Rectal smooth muscle tissue (tissue), 1 donor: Measurements from ENCODE around the gene BLID.

Experiments
- H3K27ac ChIP-seq: one replicate; pipeline ENCODE4 v1.7.0; 2013; ENCODE audit warnings: low read depth, low read length, inconsistent platforms
- H3K27me3 ChIP-seq: one replicate; pipeline ENCODE4 v1.7.0; 2013; ENCODE audit warnings: low read length; ENCODE audit not compliant: control insufficient read depth, insufficient read depth
- H3K36me3 ChIP-seq: one replicate; pipeline ENCODE4 v1.7.0; 2013; ENCODE audit warnings: low read length; ENCODE audit not compliant: control insufficient read depth, insufficient read depth
- H3K4me1 ChIP-seq: one replicate; pipeline ENCODE4 v1.7.0; 2013; ENCODE audit warnings: low read length; ENCODE audit not compliant: control insufficient read depth, insufficient read depth
- H3K4me3 ChIP-seq: one replicate; pipeline ENCODE4 v1.7.0; 2013; ENCODE audit warnings: low read length
- H3K9ac ChIP-seq: one replicate; pipeline ENCODE4 v1.7.0; 2013; ENCODE audit warnings: low read length

BLID gene

DNA sequence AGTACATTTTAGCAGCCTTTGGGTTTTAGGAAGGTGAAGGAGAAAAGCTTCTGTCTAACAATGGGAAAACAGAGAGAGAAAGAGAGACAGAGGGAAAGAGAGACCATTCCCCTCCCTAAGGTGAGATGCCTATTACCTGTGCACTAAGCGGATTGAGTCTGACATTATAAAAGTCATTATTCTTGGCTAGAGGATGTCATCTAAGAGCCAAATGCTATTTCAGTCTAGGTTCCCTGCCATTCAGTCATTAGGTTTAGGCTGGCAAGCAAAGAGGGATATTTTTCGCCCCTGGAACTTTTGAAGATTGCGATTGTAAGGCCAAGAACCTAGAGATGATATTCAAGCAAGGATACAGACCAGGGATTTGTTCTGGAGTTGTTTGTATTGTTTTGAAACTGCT is 7.2 kb downstream of the BLID start:
- Histone ChIP-seq H3K9ac (no peak overlapping the region), H3K27me3 (no peaks in the 10 kb centered on the region), H3K4me1 (no peaks in the 10 kb centered on the region), H3K27ac (no peak overlapping the region), H3K36me3 (no peaks in the 10 kb centered on the region), H3K4me3 (no peak overlapping the region)

DNA sequence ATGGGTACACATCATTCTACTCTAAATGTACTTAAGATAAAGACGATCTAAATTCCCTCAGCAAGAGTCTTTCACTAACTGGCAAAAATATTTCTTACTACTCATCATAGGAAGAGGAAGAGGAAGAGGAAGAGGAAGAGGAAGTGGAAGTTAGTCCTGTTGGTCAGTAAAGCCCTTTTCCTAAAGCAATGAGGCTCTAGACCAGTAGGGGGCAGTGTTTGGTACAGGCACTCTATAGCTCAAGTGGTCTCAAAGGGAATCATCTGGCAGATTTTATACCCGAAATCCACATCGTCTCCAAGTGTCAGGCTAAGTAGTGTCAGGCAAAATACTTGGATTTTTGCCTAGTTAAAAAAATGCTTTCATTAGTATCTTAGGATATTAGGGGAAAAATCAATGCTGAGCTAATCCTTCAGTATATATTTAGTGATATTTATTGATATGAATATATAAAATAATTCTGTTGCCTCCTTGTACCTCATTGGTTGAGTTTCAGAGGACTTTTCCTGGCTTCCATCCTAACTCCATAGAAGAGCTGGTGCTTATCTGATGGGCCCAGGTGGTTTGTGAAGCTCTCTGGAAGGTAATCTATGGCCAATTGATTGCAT is 7.7 kb downstream of the BLID start:
- no peak overlapping the region for H3K4me3 ChIP-seq
- H3K27me3 ChIP-seq: no peaks in the 10 kb centered on the region
- no peak overlapping the region for H3K9ac ChIP-seq
- H3K36me3 ChIP-seq: no peaks in the 10 kb centered on the region
- H3K27ac ChIP-seq: no peak overlapping the region
- no peaks in the 10 kb centered on the region for H3K4me1 ChIP-seq

DNA sequence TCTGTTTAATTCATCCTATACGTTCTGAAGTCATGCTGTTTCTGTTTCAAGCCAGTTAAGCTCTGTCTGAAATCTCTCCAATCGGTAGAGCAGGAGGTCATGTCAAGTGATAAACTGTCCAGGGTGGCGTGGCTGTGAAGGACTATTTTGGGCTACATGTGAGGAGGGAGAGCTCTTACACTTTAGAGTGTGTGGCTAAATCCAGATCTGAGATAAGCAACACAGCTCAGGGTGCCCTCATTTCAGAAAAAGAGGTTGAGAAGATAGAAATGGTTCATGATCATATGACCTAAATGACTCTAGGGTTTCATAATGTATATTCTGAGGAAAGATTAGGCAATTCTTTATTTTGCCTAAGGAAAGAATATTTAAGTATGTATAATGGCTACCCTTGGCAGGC is 8.4 kb downstream of the BLID start:
- Histone ChIP-seq H3K9ac (no peak overlapping the region), H3K27me3 (no peaks in the 10 kb centered on the region), H3K4me1 (no peaks in the 10 kb centered on the region), H3K27ac (no peak overlapping the region), H3K4me3 (no peak overlapping the region), H3K36me3 (no peaks in the 10 kb centered on the region)

DNA sequence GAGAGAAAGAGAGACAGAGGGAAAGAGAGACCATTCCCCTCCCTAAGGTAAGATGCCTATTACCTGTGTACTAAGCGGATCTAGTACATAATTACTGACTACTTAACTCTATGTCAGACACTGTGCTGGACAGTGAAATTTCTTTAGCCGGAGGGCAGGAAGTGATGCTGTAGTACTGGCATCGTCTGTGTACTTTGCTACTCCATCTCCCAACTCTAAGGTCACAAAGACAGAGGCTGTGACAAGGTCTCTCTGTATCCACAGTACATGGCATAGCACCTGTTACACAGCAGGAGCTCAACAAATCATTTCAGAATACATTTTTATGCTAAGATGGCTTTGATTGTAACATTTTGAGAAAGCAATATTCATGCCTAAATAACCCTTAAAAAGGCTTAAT is 9.0 kb downstream of the BLID start:
- Histone ChIP-seq H3K27ac (no peak overlapping the region), H3K4me1 (peaks cover 4% of the 10 kb centered on the region), H3K36me3 (no peaks in the 10 kb centered on the region), H3K4me3 (no peak overlapping the region), H3K27me3 (no peaks in the 10 kb centered on the region), H3K9ac (no peak overlapping the region)

DNA sequence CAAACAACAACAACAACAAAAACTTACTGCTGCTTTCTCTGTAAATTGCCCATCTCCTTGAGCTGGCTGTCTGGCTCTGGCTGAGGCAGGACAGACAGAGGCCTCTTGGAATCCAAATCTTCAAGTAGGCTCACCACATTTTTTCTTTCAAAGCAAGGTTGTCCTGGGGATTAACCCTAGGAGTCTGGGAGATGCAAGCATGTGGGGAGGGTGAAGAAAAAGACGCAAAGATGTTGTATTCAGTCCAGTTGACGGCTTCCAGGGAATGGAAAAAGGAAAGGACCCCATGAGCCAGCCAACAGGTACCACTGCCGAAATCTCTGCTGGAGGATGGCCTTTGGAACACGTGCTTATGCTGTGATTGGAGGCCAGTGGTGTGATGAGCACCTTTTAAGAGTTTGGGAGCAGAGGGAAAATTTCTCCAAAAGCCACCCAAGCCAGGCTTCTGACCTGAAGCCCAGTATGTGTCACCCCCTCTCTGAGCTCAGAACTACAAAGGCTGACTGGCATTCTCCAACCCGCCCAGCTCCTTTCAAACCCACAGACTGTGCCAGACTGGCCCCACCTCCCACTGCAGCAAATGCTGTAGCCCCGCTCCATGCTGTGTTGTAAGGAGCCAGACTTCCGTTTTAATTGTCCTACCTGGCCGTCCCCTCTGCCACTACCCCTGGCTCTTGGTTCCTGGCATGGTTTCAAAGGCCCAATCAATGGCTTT is 10.8 kb downstream of the BLID start:
- Histone ChIP-seq H3K27me3 (no peaks in the 10 kb centered on the region), H3K4me3 (no peak overlapping the region), H3K27ac (no peak overlapping the region), H3K9ac (no peak overlapping the region), H3K4me1 (peaks cover 5% of the 10 kb centered on the region), H3K36me3 (no peaks in the 10 kb centered on the region)

DNA sequence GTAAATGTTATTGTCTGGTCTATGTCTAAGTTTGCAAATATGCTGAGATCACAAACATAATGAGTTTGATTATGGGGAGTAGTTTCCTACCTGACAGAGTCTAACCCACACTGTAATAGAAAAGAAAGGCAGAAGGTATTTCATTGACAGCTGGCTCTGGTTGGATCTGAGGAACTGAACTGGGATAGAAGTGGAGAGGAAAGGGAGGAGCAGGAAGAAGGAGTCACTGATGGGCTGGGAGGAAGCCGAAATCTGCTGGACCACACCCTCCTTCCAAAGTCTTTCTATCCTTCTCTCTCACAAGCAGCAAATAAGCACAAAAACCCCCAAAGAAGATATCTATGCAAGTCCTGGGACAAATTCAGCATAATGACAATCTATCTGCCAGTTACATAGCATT is 11.7 kb downstream of the BLID start:
- peaks cover 2% of the 10 kb centered on the region for H3K27me3 ChIP-seq
- H3K36me3 ChIP-seq: no peaks in the 10 kb centered on the region
- no peak overlapping the region for H3K4me3 ChIP-seq
- H3K9ac ChIP-seq: no peak overlapping the region
- no peak overlapping the region for H3K27ac ChIP-seq
- peaks cover 5% of the 10 kb centered on the region for H3K4me1 ChIP-seq

DNA sequence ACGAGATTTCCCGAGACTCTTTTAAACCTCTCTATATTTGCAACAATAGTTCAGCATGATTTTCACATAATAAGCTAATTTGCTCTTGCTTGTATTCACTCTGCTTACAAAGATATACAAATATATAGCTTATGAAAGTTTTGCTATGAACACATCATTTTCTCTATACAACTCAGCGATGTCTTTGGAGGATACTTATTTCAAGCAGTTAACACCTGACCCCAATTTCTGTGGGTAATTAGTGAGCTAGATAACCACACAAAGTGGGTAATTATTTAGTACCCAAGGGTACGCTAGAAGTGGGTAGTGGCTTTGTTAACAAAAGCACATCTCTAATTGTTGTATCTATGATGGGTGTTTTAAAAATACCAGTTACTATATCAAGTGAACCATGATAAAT is 12.3 kb downstream of the BLID start:
- Histone ChIP-seq H3K36me3 (no peaks in the 10 kb centered on the region), H3K9ac (no peak overlapping the region), H3K27me3 (peaks cover 2% of the 10 kb centered on the region), H3K27ac (no peak overlapping the region), H3K4me1 (peaks cover 5% of the 10 kb centered on the region), H3K4me3 (no peak overlapping the region)

DNA sequence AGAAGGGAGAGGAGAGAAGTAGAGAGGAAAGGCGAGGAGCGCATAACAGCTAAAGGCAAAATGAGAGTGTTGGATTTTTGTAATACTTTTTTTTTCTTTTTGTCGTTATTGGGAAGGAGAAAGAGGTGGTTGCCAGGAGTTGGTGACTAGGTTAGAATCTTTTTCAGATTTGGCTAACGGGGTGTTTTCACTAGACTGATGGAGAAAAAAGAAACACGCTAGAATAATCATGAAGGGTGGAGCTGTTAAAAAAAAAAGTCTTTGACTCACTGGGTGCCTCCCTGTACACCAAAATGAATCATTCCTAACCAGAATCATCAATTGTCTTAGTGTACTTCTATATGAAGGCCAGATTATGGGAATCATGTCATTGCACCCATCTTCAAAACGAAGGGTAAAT is 12.7 kb downstream of the BLID start:
- Histone ChIP-seq H3K36me3 (no peaks in the 10 kb centered on the region), H3K9ac (no peak overlapping the region), H3K4me3 (no peak overlapping the region), H3K4me1 (peaks cover 5% of the 10 kb centered on the region), H3K27ac (no peak overlapping the region), H3K27me3 (peaks cover 2% of the 10 kb centered on the region)

DNA sequence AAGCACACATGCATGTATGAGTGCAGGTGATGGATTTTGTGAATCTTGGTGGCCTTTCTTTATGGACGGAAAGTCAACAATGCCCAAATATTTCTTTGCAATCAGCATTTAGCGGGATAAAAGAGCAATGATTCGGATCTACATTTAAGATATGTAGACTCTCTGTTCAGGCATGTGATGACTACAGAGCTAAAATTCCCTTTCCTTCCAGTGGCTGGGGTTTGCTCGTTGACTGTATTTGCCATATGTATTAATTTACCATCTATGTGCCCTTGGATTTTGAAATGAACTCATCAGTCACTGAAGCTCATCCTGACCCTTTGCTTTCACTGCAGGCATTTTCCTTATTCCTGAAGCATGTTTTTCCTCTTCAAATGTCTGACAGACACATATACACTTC is 13.6 kb downstream of the BLID start:
- H3K27ac ChIP-seq: peak overlapping the region; percentile 88
- peaks cover 5% of the 10 kb centered on the region for H3K4me1 ChIP-seq
- H3K4me3 ChIP-seq: no peak overlapping the region
- H3K9ac ChIP-seq: no peak overlapping the region
- peaks cover 2% of the 10 kb centered on the region for H3K27me3 ChIP-seq
- H3K36me3 ChIP-seq: no peaks in the 10 kb centered on the region

DNA sequence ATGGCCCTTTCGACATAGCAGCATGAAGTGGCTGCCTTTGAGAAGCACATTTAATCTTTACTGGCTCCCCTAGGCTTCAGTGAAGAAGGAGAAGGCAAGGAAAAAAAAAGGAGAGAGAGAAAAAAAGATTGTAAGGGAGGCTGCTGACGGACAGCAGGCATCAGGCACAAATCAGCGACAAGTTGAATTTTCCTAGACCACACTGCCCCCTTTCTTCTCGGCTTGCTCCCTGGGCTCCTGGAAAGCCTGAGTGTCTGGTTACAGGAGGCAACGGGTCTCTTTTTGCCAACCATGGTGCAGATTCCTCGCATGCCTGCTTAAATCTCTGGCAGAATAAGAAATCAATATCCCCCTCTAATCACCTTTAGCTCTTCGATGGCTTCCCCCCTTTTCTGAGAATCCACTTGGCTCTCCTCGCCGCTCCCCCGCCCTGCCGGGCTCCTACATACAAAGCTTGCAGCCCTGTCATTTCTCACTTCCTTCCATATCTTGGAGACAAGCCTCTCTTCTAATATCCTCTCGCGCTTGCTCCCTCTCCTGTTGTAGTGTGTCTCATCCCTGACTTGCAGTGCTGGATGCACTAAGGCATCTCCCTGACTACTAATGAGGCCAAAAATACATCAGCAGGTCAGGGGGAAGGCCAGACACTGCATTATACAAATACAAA is 14.3 kb downstream of the BLID start:
- Histone ChIP-seq H3K4me3 (peak overlapping the region; percentile 80), H3K27me3 (peaks cover 2% of the 10 kb centered on the region), H3K9ac (no peak overlapping the region), H3K27ac (peak overlapping the region; percentile 88), H3K4me1 (peaks cover 5% of the 10 kb centered on the region), H3K36me3 (no peaks in the 10 kb centered on the region)

DNA sequence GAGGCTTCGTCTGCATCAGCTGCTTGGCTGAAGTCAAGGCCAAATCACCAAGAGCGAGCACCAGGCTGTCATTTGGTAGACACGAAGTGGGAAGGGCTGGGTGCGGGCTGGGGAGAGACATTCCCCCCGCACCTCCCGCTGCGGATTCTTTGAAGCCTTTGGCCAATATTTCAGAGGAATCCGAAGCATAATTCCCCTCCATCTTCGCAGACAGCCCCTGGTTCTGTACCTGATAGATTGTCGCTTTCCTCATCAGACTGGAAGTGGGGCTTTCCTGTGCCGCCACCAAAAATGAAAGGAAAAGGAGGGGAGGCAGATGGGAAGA is 15.3 kb downstream of the BLID start:
- H3K4me1 ChIP-seq: peaks cover 5% of the 10 kb centered on the region
- H3K4me3 ChIP-seq: peak overlapping the region; percentile 80
- H3K36me3 ChIP-seq: no peaks in the 10 kb centered on the region
- H3K27ac ChIP-seq: peak overlapping the region; percentile 88
- peak overlapping the region; percentile 27 for H3K9ac ChIP-seq
- peaks cover 2% of the 10 kb centered on the region for H3K27me3 ChIP-seq

DNA sequence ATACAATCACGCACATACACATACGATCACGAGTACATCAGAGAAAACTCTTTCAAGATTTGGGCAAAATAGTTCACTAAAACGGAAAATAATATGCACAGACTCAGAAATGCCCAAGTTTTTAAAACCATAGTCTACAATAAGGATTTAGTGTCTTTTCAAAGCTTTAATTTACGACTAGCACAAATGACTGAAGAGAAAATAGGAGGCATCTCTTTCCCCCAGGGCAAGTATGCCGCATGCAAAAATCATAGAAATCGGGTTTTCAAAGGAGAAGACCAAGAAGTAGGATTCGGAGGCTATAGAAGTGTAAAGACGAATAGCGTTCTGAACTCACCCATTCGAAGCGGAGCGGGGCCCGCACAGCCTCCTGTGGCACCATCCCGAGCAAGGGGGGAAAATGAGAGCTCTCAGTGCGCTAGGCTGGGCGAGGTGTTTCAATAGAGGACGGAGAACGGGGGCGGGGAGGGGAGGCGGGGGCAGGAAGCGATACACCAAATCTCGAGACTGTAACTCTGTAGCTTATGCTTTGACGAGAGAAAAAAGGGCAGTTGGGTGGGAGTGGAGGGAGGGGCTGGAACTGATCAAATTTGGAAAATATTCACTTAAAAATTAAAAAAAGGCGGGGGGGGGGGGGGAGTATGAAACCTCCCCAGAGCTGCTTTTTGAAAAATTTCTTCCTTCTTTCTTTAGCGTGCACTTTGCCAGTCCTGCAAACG is 15.8 kb downstream of the BLID start:
- peak overlapping the region; percentile 88 for H3K27ac ChIP-seq
- H3K4me3 ChIP-seq: peak overlapping the region; percentile 80
- peaks cover 5% of the 10 kb centered on the region for H3K4me1 ChIP-seq
- no peaks in the 10 kb centered on the region for H3K36me3 ChIP-seq
- H3K9ac ChIP-seq: peak overlapping the region; percentile 42
- peaks cover 2% of the 10 kb centered on the region for H3K27me3 ChIP-seq
